OCI-LY1 (cell line): Measurements from ENCODE around the gene TRIM13.

ENCODE experiments used
- CTCF ChIP-seq: fragments of 200-600 bp; sonication (generic), shearing (Covaris generic); IDR thresholded peaks from 2 replicates; pipeline ENCODE4 v1.5.1; 2017; ENCODE audit warnings: mild to moderate bottlenecking, antibody characterized with exemption, low read length, moderate library complexity, mixed read lengths
- EZH2 ChIP-seq: fragments of 200-600 bp; sonication (generic), shearing (Covaris generic); IDR thresholded peaks from 2 replicates; pipeline ENCODE4 v1.8.0; 2017; ENCODE audit warnings: borderline replicate concordance, mixed run types, mild to moderate bottlenecking, antibody characterized with exemption, low read length, moderate library complexity, mixed read lengths

GRCh38 chr13:50038266-50038665 lies 41.4 kb downstream of the TRIM13 start:
- TF ChIP-seq CTCF (no peak), EZH2 (no peak)
